Measurements from ENCODE around the gene OR1L4.

The OR1L4 gene

GRCh38 chr9:122723690-122724089 is at the start of gene OR1L4:
Gene OR1L4 (plus strand): TSS chr9:122723990. CDS start chr9:122723990, 0 bp downstream.
- DNase-seq (ENCODE audit: low read depth): no peak

- no peak for DNase-seq (ENCODE audit: low read depth)
These were observed 38.9 kb upstream of the OR1L4 start for GRCh38 chr9:122684851-122685250.

GRCh38 chr9:122695696-122696095 is 28.1 kb upstream of the OR1L4 start:
- DNase-seq (ENCODE audit: low read depth): no peak

- DNase-seq (ENCODE audit: low read depth): no peak
These were observed 5.8 kb upstream of the OR1L4 start for GRCh38 chr9:122718038-122718437.

- DNase-seq (ENCODE audit: low read depth): no peak
These were observed 4.6 kb upstream of the OR1L4 start for GRCh38 chr9:122719218-122719617.

GRCh38 chr9:122742003-122742402 is 18.2 kb downstream of the OR1L4 start, which contains the start of gene OR1L6:
Gene OR1L6 (plus strand): TSS chr9:122742303. CDS start chr9:122749848, 7,545 bp downstream.
- no peak for DNase-seq (ENCODE audit: low read depth)

- no peak for DNase-seq (ENCODE audit: low read depth)
These were observed 31.0 kb downstream of the OR1L4 start for GRCh38 chr9:122754825-122755224.

- no peak for DNase-seq (ENCODE audit: low read depth)
These were observed 44.0 kb downstream of the OR1L4 start for GRCh38 chr9:122767817-122768216.

All from stimulated activated CD8-positive, alpha-beta memory T cell treated with anti-CD3 and anti-CD28 coated beads, Interleukin-12 subunit alpha, Interleukin-12 subunit beta, amount 100 ng/mL, for 4 hours (primary cell).